Measurements from ENCODE around the gene ATL1.
"Not testable (repeated sequence)": the region's sequence is repeated elsewhere in the genome, so short reads cannot be mapped to it uniquely, and the experiment has no call there.

Gene ATL1

GRCh38 chr14:50606468-50606867 lies 46.5 kb downstream of the ATL1 start:
- no peak for DNase-seq

- no peak for DNase-seq
These were observed 47.2 kb downstream of the ATL1 start for GRCh38 chr14:50607181-50607580.

DNA sequence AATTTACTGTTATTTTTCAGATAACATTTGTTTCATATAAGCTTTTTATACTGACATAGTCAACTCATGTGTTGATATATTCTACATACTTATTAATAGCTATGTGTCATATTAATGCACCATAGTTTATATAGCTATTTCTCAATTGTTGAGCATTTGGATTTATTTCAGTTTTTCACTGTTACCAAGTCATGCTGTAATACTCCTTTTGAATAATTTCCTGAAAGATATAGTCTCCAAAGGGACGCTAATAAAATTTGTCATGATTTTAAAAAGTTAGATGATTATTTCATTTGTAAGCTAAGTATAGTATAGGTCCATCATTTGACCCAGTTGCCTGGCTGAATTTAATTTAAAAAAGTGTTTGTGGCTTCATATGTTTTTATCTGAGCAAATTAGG lies 47.8 kb downstream of the ATL1 start:
- no peak for DNase-seq

DNA sequence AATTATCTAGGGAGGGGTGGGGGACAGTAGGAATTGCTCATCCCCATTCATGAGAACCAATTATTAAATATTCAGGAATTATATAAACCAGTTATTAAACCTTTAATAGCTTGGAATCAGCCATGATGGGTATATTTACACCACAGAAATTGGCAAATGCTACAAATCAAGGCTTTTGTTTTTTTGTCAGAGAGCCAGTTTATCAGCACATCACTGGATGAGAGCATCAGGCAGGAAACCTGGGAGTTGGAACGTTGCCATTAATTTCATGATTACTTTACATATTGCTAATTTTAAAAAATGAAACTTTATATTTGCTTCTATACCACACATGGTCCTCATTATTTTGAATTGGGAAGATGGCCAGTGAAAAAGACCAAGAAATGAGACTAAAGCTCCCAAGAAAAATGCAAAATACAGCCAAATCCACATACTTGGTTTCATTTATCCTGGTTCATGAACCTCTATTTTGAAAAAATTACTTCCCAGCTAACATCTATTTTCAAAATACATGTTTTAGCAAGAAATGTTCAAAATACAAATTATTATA lies 48.4 kb downstream of the ATL1 start:
- DNase-seq: no peak

DNA sequence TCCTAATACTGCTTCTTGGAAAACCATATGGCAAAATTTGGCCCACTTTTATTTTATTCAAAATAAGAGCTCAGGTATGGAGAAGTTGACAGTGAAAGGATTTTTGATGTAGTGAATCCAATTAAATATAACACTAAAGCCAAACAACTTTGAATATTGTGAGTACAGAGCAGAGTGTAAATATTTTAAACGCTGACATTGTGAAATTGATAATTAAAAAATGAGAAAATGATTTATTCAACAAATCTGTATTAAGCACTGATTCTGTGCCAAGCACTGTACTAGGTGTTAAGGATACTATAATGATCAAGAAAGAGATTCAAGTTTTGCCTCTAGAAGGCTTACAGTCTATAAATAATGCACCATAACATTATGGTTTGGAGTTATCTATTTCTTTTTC lies 50.5 kb downstream of the ATL1 start:
- no peak for DNase-seq

DNA sequence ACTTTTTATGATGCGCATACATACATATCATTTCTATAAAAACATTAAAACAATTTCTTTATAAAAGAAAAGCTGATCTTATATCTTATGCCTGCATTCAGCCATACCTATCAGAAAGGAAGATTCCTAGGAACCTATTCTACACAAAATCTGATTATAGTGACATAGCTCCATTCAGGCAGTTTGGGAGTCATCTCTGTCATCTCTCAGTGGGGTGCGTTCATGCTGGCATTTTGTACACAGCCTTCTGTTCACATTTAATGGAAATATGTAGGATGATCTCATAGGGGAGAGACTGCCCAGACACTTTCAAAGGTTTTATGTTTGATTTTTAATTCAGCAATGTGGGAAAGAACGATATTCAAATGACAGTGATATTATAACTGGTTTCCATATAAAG lies 52.9 kb downstream of the ATL1 start:
- no peak for DNase-seq

DNA sequence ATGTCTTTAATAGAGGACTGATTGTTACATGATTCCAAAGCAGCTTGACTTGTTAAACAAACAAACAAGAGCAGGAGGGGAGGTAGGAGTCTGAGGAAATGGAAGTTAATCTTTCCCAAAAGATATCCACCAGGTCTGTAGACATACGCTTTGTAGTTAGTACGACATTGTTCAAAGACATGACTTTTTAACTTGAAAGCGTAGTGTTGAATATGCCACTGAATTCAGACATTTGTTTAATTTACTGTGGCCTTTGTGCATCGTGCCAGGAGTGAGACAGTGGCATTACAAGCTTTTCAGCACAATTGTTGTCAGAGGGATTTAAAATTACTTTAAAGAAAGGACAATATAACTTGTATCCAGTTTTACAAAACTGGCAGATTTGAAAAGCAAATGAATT lies 55.1 kb downstream of the ATL1 start:
- no peak for DNase-seq

DNA sequence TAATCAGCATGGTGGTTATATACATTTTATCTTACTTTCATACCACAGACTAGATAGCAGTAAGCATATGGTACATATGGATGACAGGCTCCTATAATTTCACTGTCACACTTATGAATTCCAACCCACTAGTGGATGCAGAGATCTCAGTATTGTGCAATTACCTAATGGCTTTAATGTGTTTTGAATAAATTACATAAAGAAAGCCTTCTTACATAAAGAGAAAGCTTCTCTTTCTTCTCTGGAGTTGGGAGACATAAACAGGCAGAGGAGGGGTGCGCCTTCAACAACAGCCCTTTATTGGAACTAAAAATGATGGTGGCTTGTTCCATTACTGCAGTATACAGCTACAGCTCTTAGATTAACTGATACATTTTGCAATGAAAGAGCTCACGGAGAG lies 55.6 kb downstream of the ATL1 start:
- DNase-seq: no peak

DNA sequence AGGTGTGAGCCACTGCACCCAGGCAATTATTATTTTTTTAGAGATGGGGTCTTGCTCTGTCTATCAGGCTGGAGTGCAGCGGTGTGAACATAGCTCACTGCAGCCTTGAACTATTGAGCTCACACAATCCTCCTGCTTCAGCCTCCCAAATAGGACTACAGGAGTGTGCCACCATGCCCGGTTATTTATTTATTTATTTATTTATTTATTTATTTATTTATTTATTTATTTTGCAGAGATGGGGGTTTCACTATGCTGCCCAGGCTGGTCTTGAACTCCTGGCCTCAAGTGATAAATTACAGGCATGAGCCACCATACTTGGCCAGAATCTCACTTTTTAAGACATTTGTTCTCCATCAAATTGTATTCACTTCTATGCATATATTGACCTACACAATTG lies 56.3 kb downstream of the ATL1 start:
- no peak for DNase-seq

GRCh38 chr14:50619569-50620141 lies 59.7 kb downstream of the ATL1 start:
- peak; percentile 48 for DNase-seq

- peak; percentile 55 for DNase-seq
These were observed 60.4 kb downstream of the ATL1 start for GRCh38 chr14:50620341-50620740.

GRCh38 chr14:50622978-50623377 lies 63.0 kb downstream of the ATL1 start:
- DNase-seq: no peak

GRCh38 chr14:50624447-50624846 lies 64.5 kb downstream of the ATL1 start:
- DNase-seq: no peak

DNA sequence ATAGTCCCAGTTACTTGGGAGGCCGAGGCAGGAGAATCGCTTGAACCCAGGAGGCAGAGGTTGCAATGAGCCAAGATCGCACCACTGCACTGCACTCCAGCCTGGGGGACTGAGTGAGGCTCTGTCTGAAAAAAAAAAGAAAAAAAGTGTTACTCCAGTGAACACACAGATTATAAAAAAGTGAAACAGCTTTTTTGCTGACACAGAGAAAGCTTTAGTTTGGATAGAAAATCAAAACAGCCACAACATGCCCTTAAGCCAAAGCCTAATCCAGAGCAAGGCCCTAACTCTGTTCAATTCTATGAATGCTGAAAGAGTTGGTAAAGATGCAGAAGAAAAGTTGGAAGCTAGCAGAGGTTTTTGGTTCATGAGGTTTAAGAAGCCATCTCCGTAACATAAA lies 65.0 kb downstream of the ATL1 start:
- DNase-seq: not testable (repeated sequence)

GRCh38 chr14:50631408-50631821 lies 71.5 kb downstream of the ATL1 start:
- DNase-seq: no peak

GRCh38 chr14:50633954-50634353 lies 74.0 kb downstream of the ATL1 start:
- no peak for DNase-seq

DNA sequence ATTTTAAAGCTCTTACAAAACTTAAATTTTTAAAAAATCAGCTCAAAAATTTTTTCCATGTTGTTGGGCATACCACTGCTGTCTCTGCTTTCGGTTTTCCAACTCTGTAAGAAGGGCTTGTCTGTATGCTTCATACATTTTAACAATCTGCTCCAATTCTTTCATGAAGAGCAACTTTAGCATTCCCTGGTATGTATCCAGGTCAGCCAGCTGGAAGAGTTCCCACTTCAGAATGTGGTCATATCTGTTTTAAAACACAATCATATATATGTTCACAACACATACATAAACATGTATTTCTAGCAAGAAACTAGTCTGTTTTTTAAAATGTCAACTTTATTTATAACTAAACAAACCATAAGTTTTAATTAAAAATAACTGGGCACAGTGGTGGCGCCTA lies 75.2 kb downstream of the ATL1 start:
- no peak for DNase-seq

DNA sequence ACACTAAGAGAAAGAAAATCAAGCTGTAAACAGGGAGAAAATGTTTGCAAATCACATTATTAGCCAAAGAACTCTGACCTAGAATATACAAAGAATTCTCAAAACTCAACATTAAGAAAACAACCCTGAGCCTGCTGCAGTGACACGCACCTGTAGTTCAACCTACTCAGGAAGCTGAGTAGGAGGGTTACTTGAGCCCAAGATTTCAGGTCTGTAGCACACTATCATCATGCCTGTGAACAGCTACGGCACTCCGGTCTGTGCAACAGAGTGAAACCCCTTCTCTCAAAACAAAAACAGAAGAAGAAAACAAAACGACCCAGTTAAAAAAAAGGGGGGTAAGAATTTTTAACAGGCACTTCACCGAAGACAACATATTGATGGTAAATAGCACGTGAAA lies 87.3 kb downstream of the ATL1 start:
- DNase-seq: no peak

DNA sequence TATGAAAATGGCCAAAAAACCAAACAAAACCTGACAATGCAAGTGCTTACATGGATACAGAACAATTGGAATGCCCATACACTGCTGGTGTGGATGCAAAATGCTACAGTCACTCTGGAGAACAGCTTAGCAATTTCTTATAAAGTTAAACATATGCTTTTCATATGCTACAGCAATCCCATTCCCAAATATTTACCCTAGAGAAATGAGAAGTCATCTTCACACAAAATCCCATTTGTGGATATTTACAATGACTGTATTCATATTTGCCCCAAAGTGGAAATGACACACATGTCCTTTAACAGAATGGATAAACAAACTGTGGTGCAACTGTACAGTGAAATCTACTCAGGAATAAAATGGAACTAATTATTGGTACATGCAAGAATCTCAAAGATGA lies 87.8 kb downstream of the ATL1 start:
- no peak for DNase-seq

GRCh38 chr14:50649691-50650090 lies 89.7 kb downstream of the ATL1 start:
- DNase-seq: no peak

- DNase-seq: no peak
These were observed 96.8 kb downstream of the ATL1 start for GRCh38 chr14:50656776-50657175.

GRCh38 chr14:50657753-50658152 lies 97.8 kb downstream of the ATL1 start:
- DNase-seq: no peak

- peak; percentile 73 for DNase-seq
These were observed 98.3 kb downstream of the ATL1 start for GRCh38 chr14:50658203-50658602.

GRCh38 chr14:50659327-50659974 lies 99.5 kb downstream of the ATL1 start:
- peak; percentile 27 for DNase-seq

DNA sequence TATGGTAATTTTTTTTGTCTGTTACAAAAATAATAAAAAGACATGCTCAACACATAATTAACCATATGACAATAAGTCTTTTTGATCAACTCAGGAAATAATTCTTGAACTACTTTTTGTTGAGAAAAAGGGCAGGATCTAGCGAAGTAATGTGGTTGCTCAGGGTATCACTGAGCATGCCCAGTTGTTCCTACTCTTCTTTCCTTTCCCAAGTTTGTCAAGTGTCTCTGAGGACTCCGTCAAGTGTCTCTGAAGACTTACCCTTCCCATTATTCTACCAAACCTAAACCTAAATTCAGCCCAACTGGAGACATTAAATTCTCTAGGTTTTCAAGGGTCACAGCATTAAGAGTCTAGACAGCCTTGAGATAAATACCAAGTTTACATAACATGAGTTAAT lies 104.6 kb downstream of the ATL1 start:
- DNase-seq: not testable (repeated sequence)
